HG02884 (cell line): ENCODE measurements around the gene S100PBP.

Experiments used
- ATAC-seq: cut with Tn5 transposase; IDR thresholded peaks from one replicate; pipeline ENCODE4 v1.9.1; 2021; ENCODE audit warnings: mild to moderate bottlenecking, moderate library complexity; ENCODE audit not compliant: unreplicated experiment

The S100PBP gene

DNA sequence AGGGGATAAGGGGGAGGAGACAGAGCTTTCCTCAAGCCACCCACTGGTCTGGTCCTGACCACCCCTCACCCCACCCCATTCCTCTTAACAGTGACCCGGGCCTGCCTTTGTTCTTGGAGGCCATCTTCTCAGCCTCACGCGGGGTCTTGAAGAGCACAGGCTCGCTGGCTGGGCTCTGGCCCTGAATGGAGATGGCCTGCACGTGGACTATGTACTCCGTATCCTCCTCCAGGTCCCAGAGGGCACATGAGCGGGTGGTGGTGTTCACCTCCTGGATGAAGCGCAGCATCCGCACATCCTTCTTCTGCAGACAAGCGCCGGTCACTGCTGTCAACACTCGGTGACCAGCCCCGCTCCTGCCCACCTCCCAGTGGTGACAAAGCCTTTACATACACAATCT, 50.6 kb downstream of the S100PBP start:
- ATAC-seq: no peak

DNA sequence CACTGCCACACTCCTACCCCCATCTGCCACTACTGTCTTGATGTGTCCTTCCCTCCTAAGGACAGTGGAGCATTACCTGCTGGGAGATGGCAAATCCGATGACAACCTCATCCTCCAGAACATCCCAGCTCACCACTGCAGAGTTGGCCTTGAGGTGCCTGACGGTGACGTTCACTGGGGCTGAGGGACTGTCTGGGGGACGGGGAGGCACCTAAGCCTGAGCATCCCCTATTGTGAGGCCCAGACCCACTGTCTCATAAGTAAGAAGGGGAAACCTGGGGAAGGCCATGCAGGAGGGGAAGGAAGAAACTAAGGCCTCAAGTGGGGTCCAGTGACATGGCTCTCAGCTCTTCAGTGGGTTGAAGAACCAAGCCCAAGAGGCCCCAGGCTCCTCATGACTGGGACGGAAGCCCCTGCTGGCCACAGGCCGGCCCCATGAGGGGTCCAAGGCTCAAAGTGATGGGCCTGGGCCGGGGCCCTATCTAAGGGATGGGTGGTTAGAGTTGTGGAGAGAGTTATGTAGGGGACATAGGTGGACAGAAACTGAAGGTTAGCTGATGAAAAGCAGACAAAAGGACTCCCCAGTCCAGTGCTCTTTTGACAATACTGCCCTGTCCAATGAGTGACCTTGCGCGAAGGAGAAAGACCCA, 51.5 kb downstream of the S100PBP start:
- no peak for ATAC-seq

- no peak for ATAC-seq
Measured at GRCh38 chr1:32869923-32870614, 52.6 kb downstream of the S100PBP start.

DNA sequence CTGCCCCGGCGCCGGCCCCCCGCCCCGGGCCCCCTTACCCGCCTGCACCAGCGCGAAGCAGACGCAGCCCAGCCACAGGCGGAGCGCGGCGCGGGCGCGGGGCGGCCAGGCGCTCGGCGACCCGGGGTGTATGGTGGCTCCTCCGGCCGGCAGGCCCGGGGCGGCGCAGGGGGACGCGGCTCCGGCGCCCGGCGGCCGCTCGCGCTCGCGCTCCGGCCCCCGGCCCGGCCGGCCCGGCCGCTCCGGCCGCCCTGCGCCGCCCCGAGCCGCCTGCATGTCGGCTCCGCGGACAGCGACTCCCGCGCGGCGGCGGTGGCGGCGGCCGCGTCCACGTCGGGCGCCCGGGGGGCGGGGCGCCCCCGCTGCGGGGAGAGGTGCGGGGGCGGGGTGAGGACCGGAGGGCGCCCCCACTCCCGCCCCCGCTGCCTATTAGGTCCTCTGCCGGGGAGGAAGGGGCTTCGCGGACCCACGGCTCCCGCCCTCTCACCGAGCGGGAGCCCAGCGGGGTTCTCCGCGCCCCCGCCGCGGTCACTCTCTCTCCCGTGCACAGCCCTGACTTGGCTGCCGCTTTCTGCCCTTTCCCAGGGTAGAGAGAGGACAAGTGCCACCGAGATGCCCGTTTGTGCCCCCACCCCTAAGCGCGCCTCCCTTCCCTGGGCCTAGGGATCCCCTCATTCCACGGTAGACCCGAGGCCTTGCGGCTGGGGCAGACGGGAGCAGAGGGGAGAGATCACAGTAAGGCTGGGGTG, 53.3 kb downstream of the S100PBP start, which contains the start of gene FNDC5:
Gene FNDC5, minus strand, starts transcription at position 298 of the 749 bp plus-strand sequence.
- no peak for ATAC-seq

DNA sequence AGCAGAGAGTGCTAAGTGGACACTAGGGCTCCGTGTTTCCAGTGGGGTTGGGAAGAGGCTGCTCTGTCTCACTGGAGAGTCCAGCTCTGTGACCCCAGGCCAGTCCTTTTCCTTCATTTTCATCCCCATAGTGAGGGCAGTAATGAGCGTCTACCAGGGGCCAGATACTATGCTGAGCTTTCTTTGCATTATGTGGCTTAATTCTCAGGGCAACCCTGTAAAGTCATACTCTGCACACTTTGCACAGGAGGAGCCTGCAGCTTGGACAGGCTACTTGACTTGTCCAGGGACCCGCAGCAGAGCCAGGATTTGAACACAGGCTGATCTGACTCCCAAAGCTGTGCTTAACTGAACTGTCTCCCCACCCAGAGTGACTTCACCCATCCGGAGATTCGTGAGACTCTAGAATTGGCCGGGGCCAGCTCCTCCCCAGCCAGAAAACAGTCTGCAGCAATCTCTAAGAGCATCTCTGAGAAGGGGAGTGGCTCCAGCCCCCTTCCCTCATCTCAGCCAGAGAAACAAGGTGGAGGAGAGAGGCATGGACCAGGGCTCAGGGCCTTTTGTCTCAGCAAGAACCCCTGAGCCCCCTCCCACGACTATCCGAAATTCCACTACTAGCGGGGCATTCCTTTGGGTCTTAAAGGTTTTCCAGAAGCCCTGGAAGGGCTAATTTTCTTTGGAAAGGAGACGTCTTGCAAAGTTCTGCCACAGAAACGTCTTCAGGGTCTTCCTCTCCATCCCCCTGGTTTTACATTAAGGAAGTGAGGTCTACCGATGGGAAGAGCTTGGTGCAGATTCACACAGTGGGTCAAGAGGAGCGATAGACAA, 54.1 kb downstream of the S100PBP start:
- no peak for ATAC-seq

- ATAC-seq: no peak
Measured at GRCh38 chr1:32872192-32872460, 54.7 kb downstream of the S100PBP start.

- ATAC-seq: no peak
Measured at GRCh38 chr1:32873484-32873883, 56.0 kb downstream of the S100PBP start.

- ATAC-seq: no peak
Measured at GRCh38 chr1:32874860-32875752, 57.7 kb downstream of the S100PBP start.

- no peak for ATAC-seq
Measured at GRCh38 chr1:32876341-32877210, 59.1 kb downstream of the S100PBP start.

- ATAC-seq: no peak
Measured at GRCh38 chr1:32877211-32878110, 60.0 kb downstream of the S100PBP start.

DNA sequence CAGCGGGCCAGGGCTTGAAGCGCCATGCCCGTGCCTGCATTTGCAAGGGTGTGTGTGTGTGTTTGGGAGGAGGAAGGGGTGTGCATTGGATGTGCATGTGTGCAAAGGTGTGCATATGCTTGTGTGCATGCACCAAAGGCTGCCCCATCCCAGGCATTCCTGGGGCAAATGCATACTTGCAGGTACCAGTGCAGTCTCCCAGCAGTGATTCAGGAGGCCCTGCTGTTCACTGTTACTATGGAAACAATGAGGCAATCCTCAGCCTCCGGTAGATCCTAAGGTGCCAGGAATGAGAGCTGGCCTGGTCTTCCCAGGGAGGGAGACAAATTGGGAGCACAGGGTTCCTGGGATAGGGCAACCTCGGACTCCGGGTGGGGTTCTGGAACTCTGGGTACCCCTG, 60.7 kb downstream of the S100PBP start:
- ATAC-seq: no peak

DNA sequence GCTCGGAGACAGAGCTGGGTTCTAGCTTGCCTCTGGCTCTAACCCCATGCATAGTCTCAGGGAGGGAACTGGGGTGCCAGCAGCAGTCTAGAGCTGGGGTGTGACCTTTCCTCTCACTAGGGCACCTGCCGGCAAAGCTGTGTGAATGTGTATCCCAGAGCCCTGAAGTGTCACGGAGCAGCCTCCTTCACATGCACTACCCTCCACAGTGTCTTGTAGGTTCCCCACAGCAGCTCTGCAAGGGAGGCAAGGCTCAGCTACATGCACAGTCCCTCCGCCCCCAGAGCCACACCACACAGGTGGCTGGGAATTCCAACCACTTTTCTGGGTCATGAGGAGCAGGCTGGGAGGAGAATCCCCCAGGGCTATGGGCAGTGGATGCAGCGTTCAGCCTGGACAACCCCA, 61.2 kb downstream of the S100PBP start:
- no peak for ATAC-seq

DNA sequence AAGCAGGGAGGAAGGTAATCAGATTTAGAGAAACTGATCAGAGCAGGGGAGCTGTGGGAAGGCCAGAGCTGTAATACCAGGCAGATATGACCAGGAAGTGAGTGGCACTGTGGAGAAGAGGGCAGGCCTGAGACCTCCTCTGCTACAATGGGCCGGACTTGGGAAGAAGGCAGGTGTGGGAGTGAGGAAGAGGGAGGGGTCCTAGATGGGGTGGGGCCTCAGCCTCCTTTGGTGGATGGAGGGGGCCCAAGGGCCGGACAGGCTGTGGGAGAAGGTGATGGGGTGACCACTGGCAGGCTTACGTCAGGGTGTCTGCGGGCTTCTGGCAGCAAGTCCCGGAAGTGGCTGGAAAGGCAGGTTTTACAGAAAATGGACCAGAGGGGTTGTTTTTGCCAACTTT, 63.8 kb downstream of the S100PBP start:
- ATAC-seq: no peak

- no peak for ATAC-seq
Measured at GRCh38 chr1:32881871-32882850, 64.7 kb downstream of the S100PBP start.

- no peak for ATAC-seq
Measured at GRCh38 chr1:32883338-32884031, 66.0 kb downstream of the S100PBP start.

- no peak for ATAC-seq
Measured at GRCh38 chr1:32884032-32884372, 66.5 kb downstream of the S100PBP start.

- no peak for ATAC-seq
Measured at GRCh38 chr1:32884726-32885125, 67.3 kb downstream of the S100PBP start.
